Stimulated activated CD8-positive, alpha-beta memory T cell treated with anti-CD3 and anti-CD28 coated beads, Interleukin-15, amount 100 ng/mL, for 24 hours (primary cell): ENCODE results near the gene NAA15.
"Not testable (repeated sequence)": the region's sequence is repeated elsewhere in the genome, so short reads cannot be mapped to it uniquely, and the experiment has no call there.

Experiments
- DNase-seq: peaks from one replicate; pipeline ENCODE4 v3.0.0-alpha.2; 2020; ENCODE audit warnings: low read depth

NAA15 gene

DNA sequence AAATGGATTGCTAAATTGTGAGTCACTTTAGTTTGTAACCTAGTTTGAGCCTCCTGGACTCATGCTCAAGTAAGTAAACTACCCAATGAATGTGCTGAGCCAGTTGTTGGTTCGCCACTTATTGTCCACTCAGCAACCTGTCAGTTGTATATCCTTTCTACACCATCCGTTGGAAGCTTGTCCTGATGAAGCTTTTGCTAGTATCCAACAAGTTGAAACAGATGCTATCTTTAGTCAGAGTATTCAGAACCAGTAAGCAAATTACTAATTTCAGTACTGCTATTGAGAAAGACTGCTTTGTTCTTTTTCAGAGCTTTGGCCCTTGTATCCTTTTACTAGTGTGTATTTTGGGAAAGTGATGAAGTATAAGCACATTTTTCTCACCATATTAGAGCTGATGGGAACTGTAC lies 4.3 kb upstream of the NAA15 start:
- no peak for DNase-seq

GRCh38 chr4:139299536-139299935 lies 1.8 kb upstream of the NAA15 start:
- no peak for DNase-seq

DNA sequence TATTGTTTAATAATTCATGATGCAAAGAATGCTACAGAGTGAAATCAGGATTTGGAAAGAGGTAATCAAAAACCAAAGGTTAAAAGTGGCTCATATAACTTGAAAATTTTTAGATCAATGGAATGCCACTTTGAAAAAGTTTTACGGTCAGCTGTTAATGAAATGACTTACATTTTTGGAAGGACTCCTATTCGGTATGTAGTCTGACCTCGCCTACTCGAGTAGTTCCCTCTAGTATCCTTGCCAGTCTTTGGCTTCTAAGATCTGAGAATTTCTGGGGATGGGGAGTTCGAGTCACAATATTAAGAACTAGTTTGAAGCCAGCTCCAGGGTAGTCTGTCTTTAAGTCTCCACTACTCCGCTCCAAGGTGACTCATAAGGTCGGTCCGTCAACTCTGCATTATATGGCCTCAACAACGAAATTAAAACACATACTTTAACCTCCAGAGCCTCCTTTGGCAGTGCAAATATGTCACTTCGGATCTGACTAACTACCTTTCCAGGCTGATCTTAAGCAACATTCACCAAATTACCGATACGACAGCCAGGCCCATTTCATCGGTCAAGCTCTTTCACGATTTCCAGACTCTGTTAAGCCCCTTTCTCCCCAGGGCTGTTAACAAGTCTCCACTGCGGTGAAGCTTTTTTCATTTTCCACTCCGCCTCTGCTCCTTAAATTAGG lies 733 bp upstream of the NAA15 start:
- DNase-seq = no peak

- DNase-seq = peak; percentile 22
These were observed 711 bp downstream of the NAA15 start, which contains the start of gene NDUFC1 for GRCh38 chr4:139301821-139302611. NDUFC1 (minus strand) TSS chr4:139302477; CDS start chr4:139295798, 6,679 bp downstream.

DNA sequence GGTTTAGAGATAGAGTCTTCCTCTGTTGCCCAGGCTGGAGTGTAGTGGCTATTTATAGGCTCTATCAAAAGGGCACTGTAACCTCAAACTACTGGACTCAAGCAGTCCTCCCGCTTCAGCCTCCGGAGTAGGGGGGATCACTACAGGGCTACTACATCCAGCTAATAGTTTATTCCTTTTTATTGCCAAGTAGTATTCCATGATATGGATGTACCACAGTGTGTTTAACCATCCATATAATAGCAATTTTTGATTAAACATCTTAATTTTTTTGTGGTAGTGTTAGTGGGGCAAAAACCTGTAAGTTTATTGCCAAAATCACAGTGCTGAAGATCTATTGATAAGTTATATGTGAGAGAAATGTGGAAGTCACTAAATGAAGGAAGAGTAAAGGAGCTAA lies 3.6 kb downstream of the NAA15 start:
- DNase-seq = no peak

DNA sequence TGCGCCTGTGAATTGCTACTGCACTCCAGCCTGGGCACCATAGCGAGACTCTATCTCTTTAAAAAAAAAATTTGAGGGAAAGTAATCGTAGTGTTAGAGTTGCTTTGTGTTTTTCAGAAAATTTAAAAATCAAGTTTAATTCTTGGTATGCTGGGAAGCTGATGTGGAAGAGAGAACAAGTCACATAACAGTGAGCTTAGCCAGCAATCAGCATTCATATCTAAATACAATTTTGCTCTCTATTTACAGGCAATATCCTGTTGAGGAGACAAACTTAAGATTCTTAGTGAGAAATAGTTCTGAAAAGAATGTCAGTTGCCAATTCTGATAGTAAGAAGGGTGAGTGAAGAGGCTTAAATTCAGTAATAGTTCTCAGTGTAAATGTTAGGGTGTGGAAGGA lies 10.6 kb downstream of the NAA15 start:
- DNase-seq = no peak

DNA sequence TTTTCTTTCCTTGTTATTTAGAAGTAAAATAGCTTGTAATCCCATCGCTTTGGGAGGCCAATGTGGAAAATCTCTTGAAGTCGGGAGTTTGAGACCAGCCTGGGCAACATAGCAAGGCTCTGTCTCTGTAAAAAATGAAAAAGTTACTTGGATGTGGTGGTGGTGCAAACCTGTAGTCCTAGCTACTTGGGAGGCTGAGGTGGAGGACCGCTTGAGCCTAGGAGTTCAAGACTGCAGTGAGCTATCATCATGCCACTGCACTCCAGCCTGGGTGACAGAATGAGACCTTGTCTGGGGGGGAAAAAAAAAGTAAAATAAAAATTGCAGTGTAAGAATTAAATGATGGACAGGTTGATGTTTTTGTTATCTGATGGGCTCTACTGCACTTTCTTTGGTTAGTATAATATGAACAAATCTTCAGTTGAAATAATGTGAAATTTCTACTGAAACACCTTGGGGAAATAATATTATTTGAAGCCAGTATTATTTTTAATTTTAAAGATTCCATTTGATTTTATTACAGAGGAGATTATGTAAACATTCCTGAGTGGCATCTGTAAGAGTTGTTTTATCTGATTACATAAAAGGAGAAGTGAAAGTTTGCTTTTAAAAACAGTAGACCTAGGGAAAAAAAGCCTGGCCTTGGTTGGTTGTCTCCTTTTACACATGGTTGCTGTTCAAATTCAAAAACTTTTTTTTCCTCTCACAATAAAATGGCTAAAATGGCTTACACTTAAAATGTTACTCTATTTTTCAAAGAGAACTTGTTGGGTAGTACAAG lies 11.4 kb downstream of the NAA15 start:
- no peak for DNase-seq

DNA sequence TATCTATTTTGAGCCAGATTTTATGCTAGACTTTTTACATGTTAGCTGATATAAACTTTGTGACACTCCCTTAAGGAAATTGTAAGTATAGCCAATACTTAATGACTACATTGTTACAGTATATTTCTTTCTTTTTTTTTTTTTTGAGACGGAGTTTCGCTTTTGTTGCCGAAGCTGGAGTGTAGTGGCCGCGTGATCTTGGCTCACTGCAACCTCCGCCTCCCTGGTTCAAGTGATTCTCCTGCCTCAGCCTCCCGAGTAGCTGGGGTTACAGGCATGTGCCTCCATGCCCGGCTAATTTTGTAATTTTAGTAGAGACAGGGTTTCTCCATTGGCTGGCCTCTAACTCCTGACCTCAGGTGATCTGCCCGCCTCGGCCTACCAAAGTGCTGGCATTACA lies 12.1 kb downstream of the NAA15 start:
- not testable (repeated sequence) for DNase-seq

DNA sequence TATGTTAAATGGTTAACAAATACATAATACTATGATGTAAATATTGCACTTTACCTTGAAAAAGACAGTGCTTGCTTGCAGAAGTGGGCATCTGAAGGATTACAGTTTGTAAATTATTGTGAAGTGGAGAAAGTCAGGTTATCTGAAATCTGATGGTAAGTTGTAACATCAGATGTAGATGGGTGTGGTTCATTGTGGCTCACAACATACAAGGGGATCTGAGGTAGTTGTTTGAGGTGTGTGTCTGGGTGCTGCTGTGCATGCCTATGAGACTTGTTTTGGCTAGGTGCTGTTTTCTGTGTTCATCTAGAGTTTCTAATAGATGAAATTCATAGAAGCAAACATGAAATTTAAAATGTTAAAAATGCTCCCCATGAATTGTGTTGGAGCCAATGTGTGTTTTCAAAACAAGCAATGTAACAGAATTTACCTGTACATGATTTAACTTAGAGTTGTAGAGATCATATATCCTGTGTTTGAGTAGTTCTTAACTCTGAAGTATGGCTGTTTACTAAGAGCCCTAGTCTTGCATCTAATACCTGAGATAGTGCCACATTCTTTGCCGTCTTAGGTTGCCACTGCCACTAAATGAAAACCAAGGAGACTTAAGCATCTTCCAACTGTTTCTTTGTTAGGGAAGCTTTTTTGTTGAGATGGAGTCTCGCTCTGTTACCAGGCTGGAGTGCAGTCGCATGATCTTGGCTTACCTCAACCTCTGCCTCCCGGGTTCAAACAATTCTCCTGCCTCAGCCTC lies 12.9 kb downstream of the NAA15 start:
- DNase-seq = no peak

- no peak for DNase-seq
These were observed 13.9 kb downstream of the NAA15 start for GRCh38 chr4:139315221-139315675.

GRCh38 chr4:139316733-139317132 lies 15.4 kb downstream of the NAA15 start:
- no peak for DNase-seq

DNA sequence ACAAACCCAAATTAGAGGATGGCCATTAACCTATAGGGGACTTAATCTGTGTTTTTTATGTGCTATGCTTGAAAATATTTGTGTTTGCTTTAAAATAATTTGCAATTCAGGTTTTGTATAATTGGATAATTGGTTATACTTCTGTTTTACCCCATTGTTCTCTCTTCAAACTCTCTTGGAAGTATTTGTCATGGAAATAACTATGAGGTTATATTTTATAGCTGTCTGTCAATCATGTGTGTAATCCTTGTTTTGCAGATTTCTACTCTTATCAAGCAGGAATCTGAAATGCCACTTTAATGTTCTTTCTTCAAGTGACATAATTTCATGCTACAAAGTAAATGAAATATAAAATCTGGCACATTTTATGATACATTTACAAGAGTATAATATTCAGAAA lies 16.3 kb downstream of the NAA15 start:
- DNase-seq = no peak

DNA sequence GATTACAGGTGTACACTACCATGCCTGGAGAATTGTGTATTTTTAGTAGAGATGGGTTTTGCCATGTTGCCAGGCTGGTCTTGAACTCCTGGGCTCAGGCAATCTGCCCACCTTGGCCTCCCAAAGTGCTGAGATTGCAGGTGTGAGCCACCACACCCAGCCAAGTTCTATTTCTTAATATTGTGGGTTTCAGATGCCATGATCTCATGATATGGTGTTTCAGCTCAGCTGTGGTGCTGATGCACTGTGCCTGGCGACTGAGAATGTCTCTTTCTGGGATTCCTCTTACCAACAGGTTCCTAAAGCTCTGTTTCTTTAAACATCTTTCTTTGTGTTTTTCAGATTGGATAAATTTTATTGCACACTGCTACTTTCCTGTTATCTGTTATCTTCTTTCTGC lies 18.3 kb downstream of the NAA15 start:
- no peak for DNase-seq

DNA sequence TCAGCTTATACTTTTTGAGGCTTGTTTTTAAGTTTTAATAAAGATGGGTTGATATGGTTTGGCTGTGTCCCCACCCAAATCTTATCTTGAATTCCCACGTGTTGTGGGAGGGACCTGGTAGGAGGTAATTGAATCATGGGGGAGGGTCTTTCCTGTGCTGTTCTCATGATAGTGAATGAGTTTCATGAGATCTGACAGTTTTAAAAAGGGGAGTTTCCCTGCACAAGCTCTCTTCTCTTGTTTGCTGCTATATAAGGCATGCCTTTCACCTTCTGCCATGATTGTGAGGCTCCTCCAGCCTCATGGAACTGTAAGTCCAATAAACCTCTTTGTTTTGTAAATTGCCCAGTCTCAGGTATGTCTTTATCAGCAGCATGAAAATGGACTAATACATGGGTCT lies 20.8 kb downstream of the NAA15 start:
- not testable (repeated sequence) for DNase-seq

DNA sequence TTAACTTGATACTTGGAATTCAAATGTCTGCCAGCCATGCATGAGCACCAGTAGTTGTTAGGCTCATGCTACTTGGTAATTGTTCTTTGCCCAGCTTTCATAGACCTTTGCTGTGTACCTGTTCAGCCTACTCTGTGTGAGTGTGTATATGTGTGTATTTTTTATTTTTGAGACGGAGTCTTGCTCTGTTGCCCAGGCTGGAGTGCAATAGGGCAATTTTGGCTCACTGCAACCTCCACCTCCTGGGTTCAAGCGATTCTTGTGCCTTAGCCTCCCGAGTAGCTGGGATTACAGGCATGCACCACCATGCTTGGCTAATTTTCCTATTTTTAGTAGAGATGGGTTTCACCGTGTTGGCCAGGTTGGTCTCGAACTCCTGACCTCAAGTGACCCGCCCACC lies 21.2 kb downstream of the NAA15 start:
- DNase-seq = not testable (repeated sequence)

DNA sequence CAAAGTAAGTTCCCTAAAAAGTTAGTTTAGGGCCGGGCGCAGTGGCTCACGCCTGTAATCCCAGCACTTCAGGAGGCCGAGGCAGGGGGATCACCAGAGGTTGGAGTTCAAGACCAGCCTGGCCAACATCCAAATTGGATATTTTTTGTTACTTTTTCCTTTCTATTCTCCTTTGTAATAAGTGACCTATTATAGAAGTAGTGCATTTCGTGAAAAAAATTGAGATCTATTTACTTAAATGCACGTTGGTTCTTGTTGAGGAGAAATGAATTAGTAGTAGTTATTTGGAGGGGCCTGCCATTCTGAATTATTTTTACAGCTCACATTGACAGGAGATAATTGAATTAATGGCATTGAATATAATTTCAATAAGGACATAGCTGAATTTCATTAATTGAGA lies 23.3 kb downstream of the NAA15 start:
- no peak for DNase-seq

- no peak for DNase-seq
These were observed 28.4 kb downstream of the NAA15 start for GRCh38 chr4:139329665-139330200.

- DNase-seq = no peak
These were observed 29.0 kb downstream of the NAA15 start for GRCh38 chr4:139330283-139330682.

- DNase-seq = no peak
These were observed 29.9 kb downstream of the NAA15 start for GRCh38 chr4:139331185-139331584.

- no peak for DNase-seq
These were observed 31.7 kb downstream of the NAA15 start for GRCh38 chr4:139333046-139333445.

- no peak for DNase-seq
These were observed 36.3 kb downstream of the NAA15 start for GRCh38 chr4:139337612-139338011.

DNA sequence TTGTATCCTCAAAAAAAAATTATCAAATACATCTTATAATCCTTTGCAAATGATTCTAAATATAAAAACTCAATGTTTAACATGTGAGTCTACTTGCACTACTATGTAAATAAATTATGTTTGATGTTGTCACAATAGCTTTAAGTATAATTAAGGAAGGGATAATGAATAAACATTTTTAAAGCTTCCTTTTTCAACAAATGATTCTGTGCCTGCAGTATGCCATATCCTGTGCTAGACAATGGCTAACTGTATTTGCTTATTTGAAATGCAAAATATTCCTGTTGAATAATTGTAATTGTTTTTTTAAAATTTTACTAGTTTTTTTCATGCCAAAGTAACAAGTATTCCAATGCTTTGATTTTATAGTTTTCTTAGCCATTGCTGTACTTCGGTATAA lies 60.0 kb downstream of the NAA15 start:
- no peak for DNase-seq
